GM19455 (cell line): ENCODE results near the gene PLTP.
"Not testable (repeated sequence)": the region's sequence is repeated elsewhere in the genome, so short reads cannot be mapped to it uniquely, and the experiment has no call there.

ENCODE experiments used
- ATAC-seq: cut with Tn5 transposase; IDR thresholded peaks from one replicate; pipeline ENCODE4 v1.9.1; 2021; ENCODE audit not compliant: unreplicated experiment

PLTP gene

GRCh38 chr20:45911486-45912343 is at the start of gene PLTP:
Gene PLTP, minus strand, starts transcription at chr20:45912155. Its CDS starts 703 bp downstream, at chr20:45911452.
- ATAC-seq: no peak

GRCh38 chr20:45959956-45960630 is 48.1 kb upstream of the PLTP start:
- no peak for ATAC-seq

- no peak for ATAC-seq
These were observed 47.2 kb upstream of the PLTP start for GRCh38 chr20:45959126-45959525.

GRCh38 chr20:45958593-45958992 is 46.6 kb upstream of the PLTP start:
- ATAC-seq: no peak

- no peak for ATAC-seq
These were observed 45.3 kb upstream of the PLTP start for GRCh38 chr20:45957021-45957941.

GRCh38 chr20:45956326-45956725 is 44.4 kb upstream of the PLTP start:
- ATAC-seq: not testable (repeated sequence)

- ATAC-seq: no peak
These were observed 41.7 kb upstream of the PLTP start for GRCh38 chr20:45953672-45954071.

- no peak for ATAC-seq
These were observed 40.9 kb upstream of the PLTP start for GRCh38 chr20:45952861-45953260.

GRCh38 chr20:45951925-45952834 is 40.2 kb upstream of the PLTP start:
- ATAC-seq: no peak

GRCh38 chr20:45950330-45950646 is 38.3 kb upstream of the PLTP start:
- no peak for ATAC-seq

- ATAC-seq: no peak
These were observed 37.8 kb upstream of the PLTP start for GRCh38 chr20:45949542-45950329.

GRCh38 chr20:45948742-45949541 is 37.0 kb upstream of the PLTP start:
- ATAC-seq: no peak

GRCh38 chr20:45948261-45948733 is 36.3 kb upstream of the PLTP start:
- no peak for ATAC-seq

GRCh38 chr20:45947110-45947866 is 35.3 kb upstream of the PLTP start:
- no peak for ATAC-seq

- no peak for ATAC-seq
These were observed 34.4 kb upstream of the PLTP start for GRCh38 chr20:45946149-45946970.

GRCh38 chr20:45945678-45946148 is 33.8 kb upstream of the PLTP start:
- ATAC-seq: no peak
